H9 (cell line): ENCODE measurements around the gene KCMF1. TPM values are rescaled to one million over a fixed set of nuclear protein-coding genes. Genes with fewer than 3 reads are reported as not detected.

ENCODE experiments used
- DNase-seq: peaks from one replicate; pipeline ENCODE4 v3.0.0-alpha.2; 2017
- H2AFZ ChIP-seq: one replicate; pipeline ENCODE4 v1.6.1; 2013; ENCODE audit warnings: mild to moderate bottlenecking, low read length, control low read depth, moderate library complexity
- H2AK5ac ChIP-seq: 2 replicates; pipeline ENCODE4 v1.6.1; 2013; ENCODE audit warnings: low read length, control low read depth, mixed read lengths; ENCODE audit not compliant: insufficient read length
- H2BK120ac ChIP-seq: one replicate; pipeline ENCODE4 v1.6.1; 2013; ENCODE audit warnings: low read depth, mild to moderate bottlenecking, low read length, control low read depth, inconsistent platforms; ENCODE audit not compliant: poor library complexity, severe bottlenecking
- H2BK12ac ChIP-seq: 2 replicates; pipeline ENCODE4 v1.6.1; 2013; ENCODE audit warnings: low read length, control low read depth, mixed read lengths, low read depth; ENCODE audit not compliant: insufficient read length
- H2BK15ac ChIP-seq: 2 replicates; pipeline ENCODE4 v1.6.1; 2013; ENCODE audit warnings: low read depth, low read length, control low read depth
- H2BK20ac ChIP-seq: one replicate; pipeline ENCODE4 v1.6.1; 2013; ENCODE audit warnings: low read depth, mild to moderate bottlenecking, low read length, control low read depth, inconsistent platforms; ENCODE audit not compliant: poor library complexity, severe bottlenecking
- H2BK5ac ChIP-seq: 2 replicates; pipeline ENCODE4 v1.6.1; 2013; ENCODE audit warnings: low read length, control low read depth, mixed read lengths; ENCODE audit not compliant: insufficient read length
- H3K14ac ChIP-seq: 2 replicates; pipeline ENCODE4 v1.6.1; 2013; ENCODE audit warnings: low read length, control low read depth; ENCODE audit not compliant: insufficient read depth
- H3K18ac ChIP-seq: 2 replicates; pipeline ENCODE4 v1.6.1; 2013; ENCODE audit warnings: low read depth, mild to moderate bottlenecking, mixed read lengths, low read length, control low read depth; ENCODE audit not compliant: insufficient read length
- H3K23ac ChIP-seq: 2 replicates; pipeline ENCODE4 v1.6.1; 2013; ENCODE audit warnings: low read length, control low read depth, mixed read lengths, low read depth; ENCODE audit not compliant: insufficient read length
- H3K23me2 ChIP-seq: 2 replicates; pipeline ENCODE4 v1.6.1; 2013; ENCODE audit warnings: low read depth, mild to moderate bottlenecking, mixed read lengths, low read length, control low read depth; ENCODE audit not compliant: insufficient read length, poor library complexity, severe bottlenecking
- H3K27ac ChIP-seq: 2 replicates; pipeline ENCODE4 v1.5.1; 2013; ENCODE audit warnings: low read length, control low read depth, mixed read lengths, low read depth; ENCODE audit not compliant: insufficient read length
- H3K27me3 ChIP-seq: 2 replicates; pipeline ENCODE4 v1.6.1; 2013; ENCODE audit warnings: low read length, control low read depth, inconsistent platforms; ENCODE audit not compliant: insufficient read depth
- H3K4ac ChIP-seq: 2 replicates; pipeline ENCODE4 v1.6.1; 2013; ENCODE audit warnings: low read depth, mild to moderate bottlenecking, control low read depth, inconsistent platforms, low read length, moderate library complexity
- H3K4me1 ChIP-seq: 2 replicates; pipeline ENCODE4 v1.6.1; 2013; ENCODE audit warnings: low read length, control low read depth, inconsistent platforms; ENCODE audit not compliant: insufficient read depth
- H3K4me2 ChIP-seq: 2 replicates; pipeline ENCODE4 v1.6.1; 2013; ENCODE audit warnings: low read length, control low read depth, mixed read lengths; ENCODE audit not compliant: insufficient read length, insufficient read depth
- H3K56ac ChIP-seq: 2 replicates; pipeline ENCODE4 v1.6.1; 2013; ENCODE audit warnings: low read depth, mild to moderate bottlenecking, mixed read lengths, low read length, control low read depth; ENCODE audit not compliant: insufficient read length
- H3K79me1 ChIP-seq: 2 replicates; pipeline ENCODE4 v1.6.1; 2013; ENCODE audit warnings: low read depth, mild to moderate bottlenecking, moderate library complexity, low read length, control low read depth, inconsistent platforms; ENCODE audit not compliant: insufficient read depth, poor library complexity, severe bottlenecking
- H3K79me2 ChIP-seq: 2 replicates; pipeline ENCODE4 v1.6.1; 2013; ENCODE audit warnings: low read length, control low read depth, inconsistent platforms; ENCODE audit not compliant: insufficient read depth
- H3K9ac ChIP-seq: 2 replicates; pipeline ENCODE4 v1.6.1; 2013; ENCODE audit warnings: low read length, control low read depth, mixed read lengths; ENCODE audit not compliant: insufficient read length; ENCODE audit errors: extremely low read depth
- H3K9me3 ChIP-seq: one replicate; pipeline ENCODE4 v1.6.1; 2013; ENCODE audit warnings: low read depth, low read length, inconsistent platforms; ENCODE audit not compliant: control insufficient read depth
- H3T11ph ChIP-seq: one replicate; pipeline ENCODE4 v1.6.1; 2013; ENCODE audit warnings: mild to moderate bottlenecking, low read length, control low read depth, inconsistent platforms
- H4K20me1 ChIP-seq: one replicate; pipeline ENCODE4 v1.6.1; 2013; ENCODE audit not compliant: control insufficient read depth, insufficient read length, insufficient read depth
- H4K5ac ChIP-seq: 2 replicates; pipeline ENCODE4 v1.6.1; 2013; ENCODE audit warnings: low read depth, mild to moderate bottlenecking, mixed read lengths, low read length, control low read depth; ENCODE audit not compliant: insufficient read length
- H4K8ac ChIP-seq: replicated peaks from 2 replicates; pipeline ENCODE4 v1.6.1; 2013; ENCODE audit warnings: low read length, control low read depth, mixed read lengths, low read depth; ENCODE audit not compliant: insufficient read length
- H4K91ac ChIP-seq: 2 replicates; pipeline ENCODE4 v1.6.1; 2013; ENCODE audit warnings: low read depth, mild to moderate bottlenecking, moderate library complexity, mixed read lengths, low read length, control low read depth; ENCODE audit not compliant: insufficient read length
- H3K27ac Mint-ChIP-seq, 3 experiments: 2 replicates in 2 of 3; 3 replicates in 1 of 3; pipeline ENCODE4 v1.8.0; 2020 to 2021; ENCODE audit warnings: mixed read lengths in 3 of 3, mild to moderate bottlenecking in 1 of 3, moderate library complexity in 1 of 3
- H3K27me3 Mint-ChIP-seq: 2 replicates; pipeline ENCODE4 v1.8.0; 2021; ENCODE audit warnings: low read depth, mild to moderate bottlenecking, moderate library complexity, mixed read lengths
- H3K36me3 Mint-ChIP-seq, 3 experiments: 2 replicates in 2 of 3; 3 replicates in 1 of 3; pipeline ENCODE4 v1.8.0; 2020 to 2021; ENCODE audit warnings: low read depth in 3 of 3, mixed read lengths in 3 of 3; ENCODE audit not compliant: insufficient read depth in 1 of 3
- H3K4me1 Mint-ChIP-seq, 2 experiments: 2 replicates each; pipeline ENCODE4 v1.8.0; 2020; ENCODE audit warnings: mixed read lengths in 2 of 2
- H3K4me3 Mint-ChIP-seq, 2 experiments: 2 replicates in 1 of 2; 3 replicates in 1 of 2; pipeline ENCODE4 v1.8.0; 2020 to 2021; ENCODE audit warnings: mild to moderate bottlenecking in 2 of 2, mixed read lengths in 2 of 2, moderate library complexity in 1 of 2
- H3K9me3 Mint-ChIP-seq, 2 experiments: 2 replicates in 1 of 2; 3 replicates in 1 of 2; pipeline ENCODE4 v1.8.0; 2020; ENCODE audit warnings: mild to moderate bottlenecking in 2 of 2, mixed read lengths in 2 of 2, moderate library complexity in 1 of 2
- WGBS: extraction: QIAGEN DNeasy Blood & Tissue Kit; methylation state at CpG from one replicate; pipeline ENCODE4 v1.1.7; 2013; ENCODE audit warnings: missing lambda C conversion rate, low lambda C conversion rate, mixed read lengths; ENCODE audit not compliant: insufficient read length; ENCODE audit errors: extremely low coverage; 5-methylcytosine and 5-hydroxymethylcytosine counted together
- total RNA-seq: library from RNA; stranded (reverse); gene quantifications from 2 replicates; pipeline ENCODE4 v1.2.1, GENCODE V29; 2021
- TF ChIP-seq, protein P1 (sequence below): fragments of 200-600 bp; sonication (generic); conservative IDR thresholded peaks from 3 replicates; pipeline ENCODE4 v1.8.0; 2021; ENCODE audit warnings: antibody characterized with exemption, mild to moderate bottlenecking

KCMF1 gene
- total RNA-seq, 1 experiment from 2014 or later, result 113 TPM

DNA sequence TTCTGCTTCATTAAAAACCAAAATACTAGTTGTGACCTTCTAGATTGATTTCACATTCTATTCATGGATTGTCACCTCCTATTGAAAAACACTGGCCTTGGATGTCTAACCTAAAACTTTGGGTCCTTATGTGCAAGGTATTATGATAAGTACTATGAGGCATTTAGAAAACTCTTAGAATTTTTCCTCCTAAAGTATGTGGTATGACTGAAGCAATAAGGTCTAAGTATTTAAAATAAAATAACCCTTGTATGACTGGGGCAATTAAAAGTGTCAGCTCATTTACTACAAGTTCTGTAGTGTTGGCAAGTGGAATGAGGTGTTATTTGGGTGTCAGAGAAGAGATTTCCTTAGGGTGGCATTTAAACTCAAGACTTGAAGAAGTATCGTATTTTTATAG lies 15.1 kb downstream of the KCMF1 start:
- Histone ChIP-seq H3K27ac (no peak overlapping the region), H4K20me1 (no peaks in the 10 kb centered on the region), H3T11ph (no peak overlapping the region), H2AK5ac (no peak overlapping the region), H2BK12ac (no peak overlapping the region), H3K4me2 (no peak overlapping the region), H3K4me1 (peaks cover 4% of the 10 kb centered on the region; the same call in 1 of the 2 replicates), H2BK5ac (no peak overlapping the region), H3K4ac (no peak overlapping the region), H3K23ac (no peak overlapping the region), H3K18ac (no peak overlapping the region), H3K23me2 (no peaks in the 10 kb centered on the region), H2BK120ac (no peak overlapping the region), H4K8ac (no peak overlapping the region), H3K27me3 (no peaks in the 10 kb centered on the region), H3K79me1 (peaks cover 8% of the 10 kb centered on the region), H3K14ac (no peak overlapping the region), H3K79me2 (peaks cover 79% of the 10 kb centered on the region), H4K5ac (no peak overlapping the region), H2BK15ac (no peak overlapping the region), H3K9ac (no peak overlapping the region), H3K56ac (no peak overlapping the region), H3K9me3 (no peaks in the 10 kb centered on the region), H2BK20ac (no peak overlapping the region), H4K91ac (no peak overlapping the region), H2AFZ (no peak overlapping the region)
- H3K4me3 Mint-ChIP-seq, result no peak overlapping the region
- no peaks in the 10 kb centered on the region for H3K27me3 Mint-ChIP-seq
- no peaks in the 10 kb centered on the region for H3K9me3 Mint-ChIP-seq
- peaks cover 24 to 29% of the 10 kb centered on the region in 2 experiments for H3K4me1 Mint-ChIP-seq
- DNase-seq, result no peak
- no CpG with 5 or more reads among the region's 1 CpG for WGBS
- H3K27ac Mint-ChIP-seq, result peak overlapping the region in 1 of 3 experiments; percentile 55; a peak in 3 of 7 replicates
- TF ChIP-seq, protein P1, sequence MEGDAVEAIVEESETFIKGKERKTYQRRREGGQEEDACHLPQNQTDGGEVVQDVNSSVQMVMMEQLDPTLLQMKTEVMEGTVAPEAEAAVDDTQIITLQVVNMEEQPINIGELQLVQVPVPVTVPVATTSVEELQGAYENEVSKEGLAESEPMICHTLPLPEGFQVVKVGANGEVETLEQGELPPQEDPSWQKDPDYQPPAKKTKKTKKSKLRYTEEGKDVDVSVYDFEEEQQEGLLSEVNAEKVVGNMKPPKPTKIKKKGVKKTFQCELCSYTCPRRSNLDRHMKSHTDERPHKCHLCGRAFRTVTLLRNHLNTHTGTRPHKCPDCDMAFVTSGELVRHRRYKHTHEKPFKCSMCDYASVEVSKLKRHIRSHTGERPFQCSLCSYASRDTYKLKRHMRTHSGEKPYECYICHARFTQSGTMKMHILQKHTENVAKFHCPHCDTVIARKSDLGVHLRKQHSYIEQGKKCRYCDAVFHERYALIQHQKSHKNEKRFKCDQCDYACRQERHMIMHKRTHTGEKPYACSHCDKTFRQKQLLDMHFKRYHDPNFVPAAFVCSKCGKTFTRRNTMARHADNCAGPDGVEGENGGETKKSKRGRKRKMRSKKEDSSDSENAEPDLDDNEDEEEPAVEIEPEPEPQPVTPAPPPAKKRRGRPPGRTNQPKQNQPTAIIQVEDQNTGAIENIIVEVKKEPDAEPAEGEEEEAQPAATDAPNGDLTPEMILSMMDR, result no peak
- peaks cover 2 to 5% (median 3%) of the 10 kb centered on the region in 3 experiments; a peak in 4 of 7 replicates for H3K36me3 Mint-ChIP-seq
